ENCODE measurements around the gene CAMTA2. TPM values are rescaled to one million over a fixed set of nuclear protein-coding genes. Genes with fewer than 3 reads are reported as not detected.

Gene CAMTA2
- polyA plus RNA-seq, 1 donor (not counting 4 experiments of a cell fraction or from before 2014, with no cell fraction given), result 8.5 TPM

- H3K27me3 ChIP-seq (ENCODE audit: control insufficient read depth, extremely low read depth, insufficient read depth, low read length), result no peaks in the 10 kb centered on the region
- no peak for DNase-seq (ENCODE audit: low read depth, low spot score)
- FAIRE-seq, result no peak
- no peak overlapping the region for H3K4me3 ChIP-seq (ENCODE audit: control insufficient read depth in 2 of 3, extremely low read depth in 1 of 3, insufficient read depth in 2 of 3, low read depth in 1 of 3, low read length in 3 of 3)
- H3K9me1 ChIP-seq (ENCODE audit: control insufficient read depth, extremely low read depth, insufficient read depth, low read length), result no peaks in the 10 kb centered on the region
- no peak overlapping the region for H2AFZ ChIP-seq (ENCODE audit: control insufficient read depth, low read length)
- H4K20me1 ChIP-seq (ENCODE audit: control insufficient read depth, extremely low read depth, insufficient read depth, low read length), result no peaks in the 10 kb centered on the region
- no peak overlapping the region for H3K4me2 ChIP-seq (ENCODE audit: control insufficient read depth, extremely low read depth, insufficient read depth, low read depth, low read length)
- no peaks in the 10 kb centered on the region for H3K79me2 ChIP-seq (ENCODE audit: control insufficient read depth, insufficient read depth, low read length)
- no peak for TF ChIP-seq EZH2 (IDR thresholded peaks at IDR 0.05; ENCODE audit: low read length)
- TF ChIP-seq CTCF (optimal IDR thresholded peaks at IDR 0.05 in 1 of 3, IDR thresholded peaks at IDR 0.05 in 1 of 3, conservative IDR thresholded peaks at IDR 0.05 in 1 of 3; ENCODE audit: extremely low read depth in 1 of 3, insufficient read depth in 2 of 3, low read length in 3 of 3), result no peak
- H3K27ac ChIP-seq (ENCODE audit: control insufficient read depth, insufficient read depth, low read length), result no peak overlapping the region
- no peak overlapping the region for H3K9ac ChIP-seq (ENCODE audit: control insufficient read depth, extremely low read depth, insufficient read depth, low read length)
- dilution Hi-C loops (cut with MboI; ENCODE audit: extremely low pct_ligation_motif_present, low sequenced_read_pairs), result no loop called here
- H3K36me3 ChIP-seq (ENCODE audit: control insufficient read depth in 2 of 2, extremely low read depth in 1 of 2, insufficient read depth in 2 of 2, low read length in 2 of 2), result no peaks in the 10 kb centered on the region
- H3K9me3 ChIP-seq (ENCODE audit: control insufficient read depth, low read depth, low read length), result no peaks in the 10 kb centered on the region
- H3K4me1 ChIP-seq (ENCODE audit: control insufficient read depth, extremely low read depth, insufficient read depth, low read length), result peaks cover 3% of the 10 kb centered on the region
Measured at GRCh38 chr17:4921320-4921719, 66.2 kb downstream of the CAMTA2 start.

GRCh38 chr17:4920351-4921048 is 67.0 kb downstream of the CAMTA2 start:
- no peak overlapping the region for H3K27ac ChIP-seq (ENCODE audit: control insufficient read depth, insufficient read depth, low read length)
- FAIRE-seq, result peak; percentile 67

More at GRCh38 chr17:4920351-4921048, 67.0 kb downstream of the CAMTA2 start:
- Histone ChIP-seq H3K79me2 (ENCODE audit: control insufficient read depth, insufficient read depth, low read length) (no peaks in the 10 kb centered on the region), H3K27me3 (ENCODE audit: control insufficient read depth, extremely low read depth, insufficient read depth, low read length) (no peaks in the 10 kb centered on the region), H3K4me1 (ENCODE audit: control insufficient read depth, extremely low read depth, insufficient read depth, low read length) (peaks cover 3% of the 10 kb centered on the region), H4K20me1 (ENCODE audit: control insufficient read depth, extremely low read depth, insufficient read depth, low read length) (no peaks in the 10 kb centered on the region), H3K4me3 (ENCODE audit: control insufficient read depth in 2 of 3, extremely low read depth in 1 of 3, insufficient read depth in 2 of 3, low read depth in 1 of 3, low read length in 3 of 3) (no peak overlapping the region), H3K9ac (ENCODE audit: control insufficient read depth, extremely low read depth, insufficient read depth, low read length) (no peak overlapping the region), H3K36me3 (ENCODE audit: control insufficient read depth in 2 of 2, extremely low read depth in 1 of 2, insufficient read depth in 2 of 2, low read length in 2 of 2) (no peaks in the 10 kb centered on the region), H3K9me3 (ENCODE audit: control insufficient read depth, low read depth, low read length) (no peaks in the 10 kb centered on the region), H3K9me1 (ENCODE audit: control insufficient read depth, extremely low read depth, insufficient read depth, low read length) (no peaks in the 10 kb centered on the region), H3K4me2 (ENCODE audit: control insufficient read depth, extremely low read depth, insufficient read depth, low read depth, low read length) (no peak overlapping the region), H2AFZ (ENCODE audit: control insufficient read depth, low read length) (no peak overlapping the region)
- dilution Hi-C loops (cut with MboI; ENCODE audit: extremely low pct_ligation_motif_present, low sequenced_read_pairs), result no loop called here
- TF ChIP-seq EZH2 (IDR thresholded peaks at IDR 0.05; ENCODE audit: low read length) (no peak), CTCF (optimal IDR thresholded peaks at IDR 0.05 in 1 of 3, IDR thresholded peaks at IDR 0.05 in 1 of 3, conservative IDR thresholded peaks at IDR 0.05 in 1 of 3; ENCODE audit: extremely low read depth in 1 of 3, insufficient read depth in 2 of 3, low read length in 3 of 3) (no peak)
- no peak for DNase-seq (ENCODE audit: low read depth, low spot score)
